ENCODE data around the gene MYO7B. TPM values are rescaled to one million over a fixed set of nuclear protein-coding genes. Genes with fewer than 3 reads are reported as not detected.
A peak's percentile ranks its signal among the peaks of the same experiment; 100 is the strongest.

The MYO7B gene
- total RNA-seq, 1 donor from 2014 or later, result 0.62 TPM

DNA sequence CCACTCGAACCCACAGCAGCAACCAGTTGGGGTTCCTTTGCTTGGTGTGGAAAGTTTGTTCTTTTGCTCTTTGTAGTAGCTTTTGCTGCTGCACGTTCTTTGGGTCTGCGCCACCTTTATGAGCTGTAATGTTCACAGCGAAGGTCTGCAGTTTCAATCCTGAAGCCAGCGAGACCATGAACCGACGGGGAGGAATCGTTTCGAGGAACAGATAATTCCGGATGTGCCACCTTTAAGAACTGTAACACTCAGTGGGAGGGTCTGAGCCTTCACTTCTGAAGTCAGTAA is 124.8 kb downstream of the MYO7B start:
- no peak for DNase-seq (ENCODE audit: low spot score)
- intact Hi-C loops (cut with DNase I), result no loop called here

GRCh38 chr2:127661072-127661649 is 125.7 kb downstream of the MYO7B start:
- peak; percentile 59 for ATAC-seq
- intact Hi-C loops (cut with DNase I), result no loop called here
- DNase-seq (ENCODE audit: low spot score), result peak; percentile 71

More for the DNA sequence above, 124.8 kb downstream of the MYO7B start:
- ATAC-seq, result no peak

- DNase-seq (ENCODE audit: low spot score), result peak; percentile 57
- intact Hi-C loops (cut with DNase I), result no loop called here
- no peak for ATAC-seq
Observed at GRCh38 chr2:127661949-127662510, 126.5 kb downstream of the MYO7B start.

GRCh38 chr2:127662937-127663565 is 127.6 kb downstream of the MYO7B start:
- intact Hi-C loops (cut with DNase I), result no loop called here
- peak; percentile 47 for DNase-seq (ENCODE audit: low spot score)
- no peak for ATAC-seq

DNA sequence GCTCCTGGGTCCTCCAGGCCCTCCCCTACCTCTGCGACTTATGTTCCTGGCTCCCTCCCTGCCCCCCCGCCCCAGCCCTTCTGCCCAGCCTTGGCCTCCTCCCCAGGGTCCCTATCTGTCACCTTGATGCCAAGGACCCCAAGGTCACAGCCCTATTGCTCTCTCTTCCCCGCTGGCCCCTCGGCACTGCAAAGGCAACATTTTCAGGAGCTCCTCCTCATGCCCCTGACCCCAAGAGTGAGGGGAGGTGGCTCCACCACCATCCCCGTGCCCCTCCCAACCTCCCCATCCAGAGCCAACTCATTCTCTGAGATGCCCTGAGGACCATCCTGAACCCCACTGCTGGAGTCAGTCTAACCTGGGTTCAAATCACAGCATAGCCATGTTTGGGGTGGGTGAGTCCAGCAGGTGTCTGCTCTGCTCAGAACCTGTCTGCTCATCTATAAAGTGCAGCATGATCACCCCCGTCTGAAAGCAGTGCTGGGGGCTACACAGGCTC is 128.1 kb downstream of the MYO7B start:
- ATAC-seq, result no peak
- intact Hi-C loops (cut with DNase I), result no loop called here
- DNase-seq (ENCODE audit: low spot score), result no peak

GRCh38 chr2:127664065-127664894 is 128.8 kb downstream of the MYO7B start:
- ATAC-seq (peak; percentile 35), DNase-seq (ENCODE audit: low spot score) (peak; percentile 77)
- intact Hi-C loops (cut with DNase I), result no loop called here

DNA sequence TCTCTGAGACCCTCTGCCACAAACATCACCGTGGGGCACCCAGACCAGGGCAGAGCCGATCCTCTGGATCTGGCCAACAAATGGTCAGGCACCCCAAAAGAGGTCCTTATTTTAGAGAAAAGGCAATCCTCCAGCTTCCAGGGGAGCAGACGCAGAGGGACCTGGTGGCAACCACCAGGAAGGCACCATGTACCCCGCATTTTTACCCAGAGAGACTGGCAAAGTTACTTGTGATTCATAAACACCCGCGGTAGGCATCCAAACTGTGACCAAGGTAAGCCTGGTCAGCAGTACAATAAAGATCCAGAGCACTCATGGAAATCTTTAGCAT is 129.4 kb downstream of the MYO7B start:
- ATAC-seq (no peak), DNase-seq (ENCODE audit: low spot score) (no peak)
- intact Hi-C loops (cut with DNase I), result no loop called here

- intact Hi-C loops (cut with DNase I), result no loop called here
- ATAC-seq, result no peak
- no peak for DNase-seq (ENCODE audit: low spot score)
Observed at GRCh38 chr2:127665267-127665893, 129.9 kb downstream of the MYO7B start.

GRCh38 chr2:127669056-127669455 is 133.6 kb downstream of the MYO7B start:
- intact Hi-C loops (cut with DNase I), result no loop called here
- no peak for ATAC-seq

DNA sequence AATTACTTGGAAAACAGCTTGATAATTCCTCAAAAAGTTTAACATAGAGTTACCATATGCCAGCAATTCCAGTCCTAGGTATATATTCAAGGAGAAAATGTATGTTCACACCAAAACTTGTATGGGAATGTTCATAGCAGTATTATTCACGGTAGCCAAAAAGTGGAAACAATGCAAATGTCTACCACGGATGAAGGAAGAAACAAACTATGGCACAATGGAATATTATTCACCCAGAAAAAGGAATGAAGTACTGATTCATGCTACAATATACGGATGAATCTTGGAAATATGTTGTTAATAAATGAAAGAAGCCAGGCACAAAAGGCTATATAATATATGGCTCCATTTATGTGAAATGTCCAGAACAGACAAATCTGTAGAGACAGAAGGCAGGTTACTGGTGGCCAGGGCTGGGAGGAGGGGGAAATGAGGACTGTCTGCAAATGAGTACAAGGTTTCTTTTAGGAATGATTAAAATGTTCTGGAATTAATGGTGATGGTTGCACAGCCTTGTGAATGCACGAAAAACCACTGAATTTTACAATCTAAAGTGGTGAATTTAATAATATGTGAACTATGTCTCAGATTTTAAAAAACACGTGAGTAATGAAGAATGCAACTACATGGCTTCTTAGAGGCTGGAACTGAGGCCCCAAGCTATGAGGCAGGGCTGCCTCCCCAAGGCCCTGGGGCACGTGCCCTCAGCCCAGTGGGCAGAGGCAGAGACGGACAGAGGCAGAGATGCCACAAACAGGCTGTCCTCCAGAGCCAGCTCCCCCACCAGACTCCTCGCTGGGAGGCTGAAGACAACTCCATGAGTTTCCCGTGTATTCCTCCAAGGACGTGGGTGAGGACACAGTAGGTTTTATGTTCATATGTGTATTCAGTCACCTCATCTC is 134.8 kb downstream of the MYO7B start:
- DNase-seq (ENCODE audit: low spot score) (no peak), ATAC-seq (no peak)
- intact Hi-C loops (cut with DNase I), result no loop called here

More at GRCh38 chr2:127669056-127669455, 133.6 kb downstream of the MYO7B start:
- DNase-seq (ENCODE audit: low spot score), result no peak

- no peak for DNase-seq (ENCODE audit: low spot score)
Observed at GRCh38 chr2:127670957-127671290, 135.4 kb downstream of the MYO7B start.

DNA sequence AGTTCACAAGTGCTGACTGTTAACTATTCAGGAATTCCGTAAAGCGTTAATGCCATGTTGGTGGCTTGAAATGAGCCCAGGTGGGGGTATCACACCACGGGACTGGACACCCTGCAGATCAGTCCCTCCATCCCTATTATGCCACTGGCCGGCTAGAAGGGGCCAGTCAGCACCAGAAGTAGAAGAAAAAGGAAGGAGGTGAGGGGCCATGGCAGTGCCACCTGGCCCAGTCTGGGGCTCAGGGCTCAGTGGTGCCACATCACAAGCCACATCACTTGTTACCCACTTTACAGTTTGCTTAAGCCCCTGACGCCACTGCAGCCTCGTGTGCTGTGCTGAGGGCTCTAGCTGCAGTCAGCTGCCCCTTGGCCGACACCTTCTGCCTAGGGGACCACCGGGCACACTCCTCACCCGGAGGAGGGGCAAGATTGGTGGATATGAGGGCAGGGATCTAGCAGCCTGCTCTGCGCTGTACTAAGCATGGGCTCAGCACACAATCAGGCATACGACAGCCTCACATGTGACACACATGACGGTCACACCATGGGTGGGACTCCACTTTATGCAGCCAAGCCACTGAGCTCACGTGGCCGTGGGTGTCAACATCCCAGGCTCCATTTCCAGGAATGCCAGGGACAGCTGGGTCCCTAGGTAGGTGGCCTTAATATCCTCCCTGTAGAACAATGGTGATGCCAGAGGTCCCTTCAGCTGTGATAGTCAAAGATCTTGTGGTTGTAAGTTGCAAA is 136.2 kb downstream of the MYO7B start:
- no peak for ATAC-seq
- no peak for DNase-seq (ENCODE audit: low spot score)
- intact Hi-C loops (cut with DNase I), result no loop called here

More at GRCh38 chr2:127670957-127671290, 135.4 kb downstream of the MYO7B start:
- intact Hi-C loops (cut with DNase I), result no loop called here
- no peak for ATAC-seq

DNA sequence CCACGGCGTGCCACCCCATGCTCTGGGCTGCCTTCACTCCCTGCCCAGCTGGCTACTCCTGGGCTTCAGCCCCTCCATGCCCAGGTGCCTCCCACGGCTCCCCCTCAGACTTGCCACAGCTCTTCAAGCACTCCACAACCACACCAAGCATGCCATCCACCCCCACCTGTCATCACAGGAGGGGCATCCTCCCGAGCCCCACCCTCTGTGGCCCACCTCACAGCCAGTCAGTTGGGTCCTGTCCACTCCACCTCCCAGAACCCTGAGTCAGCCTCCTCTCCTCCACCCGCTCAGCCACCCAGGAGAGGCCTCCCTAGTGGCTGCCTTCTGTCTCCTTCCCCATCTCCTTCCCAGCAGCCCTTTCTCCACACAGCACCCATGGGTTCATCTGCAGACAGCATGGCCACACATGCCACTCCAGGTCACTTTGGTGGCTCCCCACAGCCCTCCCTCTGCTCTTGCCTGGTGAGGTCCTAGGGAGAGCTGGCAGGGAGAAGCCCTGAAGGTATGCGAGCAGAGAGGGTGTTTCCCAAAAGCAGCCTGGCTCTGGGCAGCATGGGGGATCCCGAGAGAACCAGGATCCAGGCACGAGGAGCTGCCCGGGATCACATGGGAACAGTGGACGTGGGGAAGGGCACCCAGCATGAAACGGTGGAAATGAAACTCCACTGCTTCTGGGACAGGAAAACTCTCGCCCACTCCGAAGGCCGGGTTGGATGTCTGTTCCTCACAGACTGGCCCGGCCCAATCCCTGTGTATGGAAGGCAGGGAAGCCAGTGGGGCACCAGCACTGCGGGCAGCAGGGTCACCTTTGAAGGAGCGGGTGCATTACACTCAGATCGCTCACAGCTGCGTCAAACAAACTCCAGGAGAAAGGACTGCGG is 137.1 kb downstream of the MYO7B start:
- intact Hi-C loops (cut with DNase I), result no loop called here
- peak; percentile 23 for ATAC-seq
- DNase-seq (ENCODE audit: low spot score), result peak; percentile 62

DNA sequence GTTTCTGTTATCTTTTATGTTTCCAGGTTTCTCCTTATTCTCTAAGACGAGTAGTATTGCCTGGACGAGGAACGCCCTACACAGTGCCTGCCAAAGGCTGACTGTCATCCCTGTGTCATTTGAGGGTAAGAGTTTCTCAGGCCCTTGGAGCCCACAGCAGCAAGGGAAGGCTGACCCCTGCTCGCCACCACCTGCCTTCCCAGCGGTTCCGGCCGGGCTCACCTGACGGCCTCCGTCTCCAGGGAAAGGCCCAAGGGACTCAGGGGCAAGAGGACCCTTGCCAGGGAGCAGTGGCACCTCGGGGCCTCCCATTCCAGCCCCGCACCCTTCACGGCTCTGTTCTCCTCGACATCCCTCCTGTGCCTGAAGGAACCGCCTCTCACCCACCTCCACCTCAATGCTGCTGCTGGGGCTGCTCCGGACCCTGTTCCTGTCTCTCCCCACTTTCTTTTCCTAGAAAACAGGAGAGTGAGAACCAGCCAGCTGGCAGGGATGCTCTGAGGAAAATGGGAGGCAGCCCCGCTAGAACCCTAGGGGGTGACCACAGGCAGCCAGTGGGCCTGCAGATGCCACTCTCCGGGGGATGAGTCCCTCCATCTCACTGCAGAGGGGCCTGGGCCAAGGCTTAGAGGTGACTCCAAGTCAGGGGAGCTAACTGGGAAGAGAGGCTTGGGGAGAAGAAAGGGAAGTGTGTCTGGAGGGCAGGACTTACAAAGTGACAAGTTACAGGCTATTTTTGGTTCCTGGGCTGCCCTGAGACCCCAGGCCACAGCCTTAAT is 138.0 kb downstream of the MYO7B start:
- intact Hi-C loops (cut with DNase I), result no loop called here
- ATAC-seq (peak; percentile 6), DNase-seq (ENCODE audit: low spot score) (no peak)

DNA sequence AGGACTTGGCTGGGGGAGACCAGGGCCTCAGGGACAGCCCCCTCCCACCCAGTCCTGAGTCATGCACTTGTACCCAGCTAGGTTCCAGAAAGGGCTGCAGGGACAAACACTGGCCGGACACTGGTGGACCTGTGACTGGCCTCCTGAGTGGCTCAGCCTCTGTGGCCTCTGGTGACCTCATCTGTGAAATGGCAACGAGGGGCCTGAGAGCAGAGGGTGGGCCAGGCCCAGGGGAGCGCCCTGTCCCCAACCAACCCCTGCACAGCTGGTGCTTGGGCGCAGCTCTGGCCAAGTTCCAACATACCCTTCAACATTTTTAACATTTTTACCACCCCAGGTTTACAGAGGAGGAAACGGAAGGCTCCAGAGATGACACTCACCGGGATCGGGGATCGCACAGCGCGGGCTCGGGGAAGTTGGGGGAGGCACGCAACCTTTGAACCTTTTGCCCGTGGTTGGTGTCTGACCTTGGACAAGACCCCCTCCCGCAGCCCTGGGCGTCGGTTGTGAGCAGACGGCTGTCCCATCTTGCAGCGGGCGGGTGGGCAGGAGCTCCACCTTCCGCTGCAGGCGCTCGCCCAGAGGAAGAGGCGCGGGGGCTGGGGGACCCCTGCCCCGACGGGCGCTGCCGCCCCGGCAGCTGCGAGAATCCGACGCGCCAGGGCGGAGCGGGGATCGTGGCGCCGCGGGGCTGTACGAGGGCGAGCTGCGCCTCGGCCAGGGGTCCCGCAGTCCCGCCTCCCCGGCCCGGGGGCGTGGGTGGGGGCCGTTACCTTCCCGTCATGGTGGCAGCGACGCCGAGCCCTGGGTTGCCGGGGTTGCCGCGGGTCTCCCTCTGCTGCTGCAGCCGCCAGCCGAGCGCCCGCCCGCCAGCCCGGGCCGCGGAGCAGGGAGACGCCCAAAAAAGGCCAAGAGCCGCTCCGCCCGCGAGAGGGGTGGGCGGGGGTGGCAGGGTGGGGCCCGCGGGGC is 139.0 kb downstream of the MYO7B start:
- ATAC-seq, result peak; percentile 29
- intact Hi-C loops (cut with DNase I), result no loop called here
- peak; percentile 71 for DNase-seq (ENCODE audit: low spot score)
